Right kidney (tissue), 1 donor: ENCODE results near the gene RASGRF1.
A peak's percentile ranks its signal among the peaks of the same experiment; 100 is the strongest.

ENCODE experiments used
- DNase-seq: peaks from one replicate; pipeline ENCODE4 v3.0.0-alpha.2; 2016

Gene RASGRF1

DNA sequence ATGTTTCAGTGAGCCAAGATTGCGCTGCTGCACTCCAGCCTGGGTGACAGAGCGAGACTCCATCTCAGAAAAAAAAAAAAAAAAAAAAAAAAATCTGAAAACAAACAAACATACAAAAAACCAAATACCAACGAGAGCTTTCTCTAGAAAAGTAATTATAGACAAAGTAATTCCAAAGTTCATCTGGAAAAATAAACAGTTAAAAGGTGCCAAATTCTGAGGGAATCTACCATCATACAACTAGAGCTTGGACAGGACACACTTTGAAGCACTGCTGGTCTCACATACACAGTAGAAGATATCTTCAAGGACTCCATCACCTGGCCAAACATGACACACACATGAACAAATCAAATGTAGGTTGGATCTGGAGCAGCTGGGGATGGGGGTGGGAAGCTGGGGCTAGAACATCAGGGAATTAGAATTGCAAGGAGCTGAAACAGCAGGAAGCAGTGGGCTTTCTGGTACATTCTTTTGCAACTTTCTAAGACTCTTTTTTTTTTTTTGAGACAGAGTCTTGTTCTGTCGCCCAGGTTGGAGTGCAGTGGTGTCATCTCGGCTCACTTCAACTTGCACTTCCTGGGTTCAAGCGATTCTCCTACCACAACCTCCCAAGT lies 104.6 kb downstream of the RASGRF1 start:
- no peak for DNase-seq

DNA sequence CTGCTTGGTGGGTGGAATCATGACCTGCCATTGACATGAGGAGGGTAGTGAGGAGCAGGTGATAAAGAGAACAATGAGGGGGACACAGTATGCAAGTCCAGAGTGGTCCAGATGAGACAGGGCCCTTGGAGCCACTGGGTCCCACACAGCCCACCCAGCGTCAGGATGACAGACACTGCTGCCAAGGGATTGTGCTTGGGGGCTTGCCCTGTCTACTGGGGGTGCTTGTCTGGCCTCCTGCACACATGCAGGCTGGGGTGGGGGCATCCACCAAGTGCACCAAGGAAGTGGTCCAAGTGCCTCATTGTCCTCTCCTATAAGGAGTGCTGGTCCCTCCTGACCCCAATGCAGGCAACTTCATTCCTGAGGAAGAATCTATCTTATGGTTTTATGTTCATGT lies 106.5 kb downstream of the RASGRF1 start:
- DNase-seq: no peak

DNA sequence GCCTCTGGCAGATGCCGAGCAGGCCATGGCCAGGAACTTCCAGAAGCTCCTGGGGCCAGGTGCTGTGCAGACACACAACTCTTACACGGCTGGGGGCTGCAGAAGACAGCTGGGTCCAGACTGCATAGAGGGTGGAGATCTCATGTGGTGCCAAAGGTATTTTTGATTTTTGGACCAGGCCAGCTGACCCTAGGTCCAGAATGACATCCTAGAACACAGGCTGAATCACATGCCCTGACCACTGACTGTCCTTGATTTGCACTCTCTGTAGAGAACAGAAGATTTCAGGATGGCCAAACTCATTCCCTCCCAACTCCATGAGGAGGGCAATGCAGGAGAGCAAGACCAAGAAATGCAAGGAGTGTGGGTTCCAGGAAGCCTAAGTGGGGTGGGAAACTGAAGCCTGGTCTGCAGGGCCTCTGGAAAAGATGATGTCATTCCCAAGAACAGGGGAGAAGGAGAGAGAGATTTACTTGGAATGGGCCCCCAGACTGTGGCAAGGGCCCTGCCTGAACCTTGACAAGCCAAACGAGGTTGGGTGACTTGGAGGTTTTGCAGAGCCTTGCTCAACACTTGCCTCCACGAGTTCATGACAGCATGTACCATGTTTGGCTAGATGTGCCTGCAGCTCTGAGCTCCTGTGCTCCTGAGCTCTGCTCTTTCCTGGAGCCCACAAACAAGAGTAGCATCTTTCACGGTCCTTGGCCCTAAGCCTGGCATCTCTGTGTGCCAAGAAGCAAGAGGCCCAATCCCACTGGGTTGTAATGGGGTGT lies 107.2 kb downstream of the RASGRF1 start:
- no peak for DNase-seq

DNA sequence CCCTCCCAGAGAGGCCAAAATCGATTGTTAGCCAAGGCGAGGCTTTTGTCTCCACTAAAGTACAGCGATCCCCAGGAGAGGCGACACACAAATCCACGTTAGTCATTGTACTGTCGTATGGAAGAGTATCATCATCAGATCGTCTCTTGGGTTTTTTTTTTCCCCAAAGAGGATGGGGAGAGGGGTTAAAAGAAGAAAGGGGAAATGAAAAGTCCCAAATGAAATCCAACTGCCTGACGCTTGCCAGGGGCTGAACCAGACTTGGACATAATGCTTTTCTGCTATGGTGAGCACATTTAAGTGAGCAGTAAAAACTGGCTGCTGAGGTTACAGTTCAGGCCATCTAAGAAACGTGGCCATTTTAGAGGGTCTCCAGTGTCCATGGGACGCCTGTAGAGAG lies 107.8 kb downstream of the RASGRF1 start:
- DNase-seq: no peak

DNA sequence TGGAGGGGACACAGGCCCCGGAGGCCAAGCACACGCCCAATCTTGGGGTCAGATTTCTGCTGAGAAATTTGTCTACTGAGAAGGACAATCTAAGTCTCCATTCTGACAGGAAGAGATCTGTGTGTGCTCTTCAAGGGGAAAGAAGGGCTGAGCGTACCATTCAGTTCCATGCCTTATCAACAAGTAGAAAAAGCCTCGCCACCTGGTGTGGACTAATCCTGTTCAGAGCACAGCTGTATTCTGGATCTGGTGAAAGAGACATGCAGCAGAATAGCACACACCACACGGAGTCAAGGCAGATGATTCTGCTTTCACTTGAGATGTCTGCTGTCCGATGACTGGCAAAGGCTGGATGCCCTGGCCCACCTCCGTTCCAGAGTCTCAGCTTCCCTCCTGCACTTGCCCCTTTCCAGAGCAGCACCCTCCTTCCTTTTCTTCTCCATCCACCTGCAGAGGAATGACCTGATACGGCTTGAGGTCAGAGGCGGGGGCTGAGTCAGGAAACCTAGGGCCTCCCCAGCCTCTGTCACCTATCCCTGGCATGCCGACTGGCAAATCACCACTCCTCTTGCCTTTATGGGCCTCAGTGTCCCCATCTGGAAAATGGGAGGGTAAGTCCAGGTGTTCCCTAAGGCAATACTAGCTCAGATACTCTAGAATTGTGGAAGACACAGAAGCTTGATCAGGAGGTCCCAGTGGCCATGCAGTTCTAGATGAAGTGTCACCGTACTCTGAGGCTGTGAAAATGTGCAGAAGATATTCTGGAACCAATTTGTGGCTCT lies 108.9 kb downstream of the RASGRF1 start:
- DNase-seq: no peak

DNA sequence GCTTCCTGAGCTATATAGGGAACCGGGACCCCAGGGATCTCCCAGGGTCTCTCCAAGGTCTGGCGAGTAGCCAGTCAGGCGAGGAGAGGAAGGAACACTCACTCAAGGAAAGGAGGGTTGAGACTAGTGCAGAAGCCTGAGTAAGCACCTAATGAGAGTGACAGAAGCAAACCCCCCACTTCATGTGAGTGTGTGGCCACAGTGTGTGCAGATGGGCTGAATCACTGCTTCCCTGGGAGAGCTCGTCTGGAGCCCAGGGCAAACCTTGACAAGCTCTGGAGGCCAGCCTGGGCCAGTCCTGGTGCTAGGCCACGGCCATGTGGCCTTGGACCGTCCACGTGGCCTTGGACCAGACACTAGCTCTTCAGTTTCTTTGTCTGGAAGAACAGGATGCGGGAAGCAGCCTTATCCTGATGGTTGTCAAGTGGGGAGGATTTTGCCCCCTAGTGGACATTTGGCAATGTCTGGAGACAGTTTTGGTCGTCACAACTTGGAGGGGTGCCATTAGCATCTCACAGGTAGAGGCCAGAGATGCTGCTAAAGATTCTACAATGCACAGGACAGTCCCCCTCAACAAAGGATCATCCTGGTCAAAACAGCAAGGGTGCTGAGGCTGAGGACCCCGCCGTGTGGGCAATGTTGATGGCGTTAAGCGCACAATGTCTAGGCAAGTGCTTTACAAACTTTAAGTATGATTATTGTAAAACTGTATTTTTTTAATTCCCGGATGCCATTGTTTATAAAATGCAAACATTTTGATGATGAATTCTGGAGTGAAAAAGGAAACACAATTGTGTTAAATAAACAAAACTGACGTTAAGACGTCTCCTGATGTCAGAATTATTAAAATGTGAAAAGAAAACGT lies 110.9 kb downstream of the RASGRF1 start:
- peak; percentile 33 for DNase-seq

DNA sequence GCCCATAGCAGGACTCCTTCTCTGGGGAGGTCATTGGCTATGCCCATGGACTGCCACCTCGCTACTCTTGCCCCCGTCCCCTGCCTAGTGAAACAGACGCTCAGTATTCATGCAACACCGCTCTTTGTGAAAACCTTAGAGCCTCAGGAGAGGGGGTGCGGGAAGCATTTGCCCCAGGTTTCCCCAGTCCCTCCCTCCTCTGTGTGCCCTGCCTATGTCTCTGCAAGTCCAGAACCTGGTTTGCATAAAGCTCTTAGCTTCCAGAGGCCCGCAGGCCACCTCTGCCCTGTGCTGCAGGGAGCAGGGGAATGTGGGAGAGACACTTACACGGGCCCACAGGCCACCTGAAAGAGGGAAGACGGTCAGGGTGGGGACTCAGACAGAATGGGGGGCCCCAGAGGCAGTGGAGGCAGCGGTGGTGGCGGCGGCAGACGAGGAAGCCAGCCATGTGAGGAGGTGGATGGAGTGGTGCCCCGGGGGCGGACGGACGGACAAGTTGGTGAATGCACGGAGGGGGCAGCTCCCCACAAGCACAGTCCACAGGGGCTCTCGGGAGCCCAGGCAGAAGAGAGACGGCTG lies 111.9 kb downstream of the RASGRF1 start:
- no peak for DNase-seq

DNA sequence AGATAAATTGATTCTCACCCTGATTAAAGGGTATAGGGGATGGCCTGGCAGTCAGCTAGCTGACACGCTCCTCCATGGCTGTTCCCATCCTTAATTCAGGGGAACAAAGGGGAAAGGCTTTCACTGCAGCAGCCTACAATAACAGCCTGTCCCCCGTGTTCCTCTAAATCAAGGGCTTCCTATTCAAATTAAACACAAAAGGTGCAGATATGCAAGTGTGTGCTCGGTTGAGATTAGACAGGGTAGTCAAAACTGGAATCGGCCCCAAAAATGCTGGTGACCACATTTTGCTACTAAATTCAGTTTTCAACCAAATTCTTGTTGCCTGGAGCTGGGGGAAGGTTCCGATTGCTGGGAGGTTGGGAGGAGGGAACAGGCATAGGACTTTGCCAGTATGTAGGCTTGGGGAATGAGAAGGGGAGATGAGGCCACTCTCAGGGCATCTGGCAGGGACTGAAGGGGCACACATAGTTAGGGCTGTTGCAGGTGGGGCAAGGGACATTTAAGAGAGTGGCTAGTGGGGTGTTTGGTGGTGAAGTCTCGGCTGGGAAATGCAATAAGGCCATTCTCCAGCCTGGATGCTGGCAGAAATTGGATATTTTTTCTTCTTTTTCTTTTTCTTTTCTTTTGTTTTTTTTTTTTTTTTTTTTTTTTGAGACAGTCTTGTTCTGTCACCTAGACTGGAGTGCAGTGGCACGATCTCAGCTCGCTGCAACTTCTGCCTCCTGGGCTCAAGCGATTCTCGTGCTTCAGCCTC lies 112.8 kb downstream of the RASGRF1 start:
- no peak for DNase-seq

DNA sequence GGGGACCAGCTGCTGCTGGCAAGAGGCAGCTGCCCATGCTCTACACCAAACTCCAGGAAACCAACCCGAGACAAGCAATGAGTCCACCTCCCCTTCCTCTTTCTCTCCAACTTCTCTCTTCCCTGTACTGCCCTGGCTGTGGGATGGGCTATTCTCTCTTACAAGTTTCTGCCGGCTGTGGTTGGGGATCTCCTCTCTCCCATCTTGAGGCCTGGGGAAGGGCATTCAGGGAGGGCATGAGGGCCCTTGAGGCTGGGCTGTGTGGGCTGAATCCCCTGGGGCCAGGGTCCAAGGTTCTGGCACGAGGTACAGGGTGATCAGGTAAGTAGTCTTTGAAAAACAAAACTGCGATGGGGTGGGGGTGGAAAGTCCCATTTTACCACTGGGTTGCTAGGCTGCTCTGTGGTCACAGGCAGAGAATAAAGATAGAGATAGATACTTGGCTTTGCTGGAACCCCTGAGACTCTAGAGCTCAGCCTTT lies 113.4 kb downstream of the RASGRF1 start:
- no peak for DNase-seq

DNA sequence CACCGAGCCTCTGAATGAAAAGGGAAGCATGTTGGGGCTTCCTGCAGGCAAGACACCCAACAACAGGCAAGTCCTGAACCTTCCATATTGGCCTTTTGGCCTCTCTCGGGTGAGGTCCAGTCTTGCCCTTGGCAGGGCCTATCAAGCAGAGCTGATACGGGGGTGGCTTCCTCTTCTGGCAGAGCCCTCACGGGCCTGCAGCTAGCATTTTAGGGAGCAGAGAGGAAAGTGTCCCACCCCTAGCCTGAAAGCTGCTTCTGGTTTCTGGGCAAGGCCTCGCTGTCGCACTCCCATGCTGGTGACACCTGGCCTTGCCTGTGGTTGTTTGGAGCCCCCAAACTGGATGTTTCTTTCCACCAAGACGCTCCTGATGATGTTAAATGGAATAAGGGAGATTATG lies 113.9 kb downstream of the RASGRF1 start:
- no peak for DNase-seq

DNA sequence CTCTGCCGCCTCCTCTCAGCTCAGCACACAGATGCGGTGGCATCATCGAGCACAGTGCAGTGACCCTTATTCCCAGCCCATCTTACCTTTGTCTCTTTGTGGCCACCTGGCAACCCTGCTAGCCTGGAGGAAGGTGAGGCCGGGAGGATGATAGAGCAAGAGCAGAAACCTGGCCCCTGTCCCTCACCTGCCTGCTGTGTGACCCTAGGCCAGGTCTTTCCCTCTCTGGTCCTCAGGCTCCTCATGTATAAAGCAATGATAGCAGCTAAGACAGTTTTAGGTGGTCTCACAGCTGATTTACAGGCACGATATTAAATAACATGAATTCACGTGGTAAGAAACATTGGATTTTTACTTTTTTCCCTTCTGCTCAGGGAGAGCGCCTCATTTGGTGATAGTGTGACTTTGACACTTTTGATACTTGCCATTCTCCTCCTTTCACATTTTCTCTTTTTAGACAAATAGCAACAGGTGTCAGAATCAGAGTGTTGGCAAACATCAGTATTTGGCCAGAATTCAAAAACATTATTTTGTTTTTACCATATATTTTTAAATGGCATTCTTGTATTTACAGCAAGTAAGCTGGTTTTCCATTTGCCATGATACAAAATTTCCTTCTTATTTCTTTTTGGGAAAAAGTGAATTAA lies 116.2 kb downstream of the RASGRF1 start:
- no peak for DNase-seq

DNA sequence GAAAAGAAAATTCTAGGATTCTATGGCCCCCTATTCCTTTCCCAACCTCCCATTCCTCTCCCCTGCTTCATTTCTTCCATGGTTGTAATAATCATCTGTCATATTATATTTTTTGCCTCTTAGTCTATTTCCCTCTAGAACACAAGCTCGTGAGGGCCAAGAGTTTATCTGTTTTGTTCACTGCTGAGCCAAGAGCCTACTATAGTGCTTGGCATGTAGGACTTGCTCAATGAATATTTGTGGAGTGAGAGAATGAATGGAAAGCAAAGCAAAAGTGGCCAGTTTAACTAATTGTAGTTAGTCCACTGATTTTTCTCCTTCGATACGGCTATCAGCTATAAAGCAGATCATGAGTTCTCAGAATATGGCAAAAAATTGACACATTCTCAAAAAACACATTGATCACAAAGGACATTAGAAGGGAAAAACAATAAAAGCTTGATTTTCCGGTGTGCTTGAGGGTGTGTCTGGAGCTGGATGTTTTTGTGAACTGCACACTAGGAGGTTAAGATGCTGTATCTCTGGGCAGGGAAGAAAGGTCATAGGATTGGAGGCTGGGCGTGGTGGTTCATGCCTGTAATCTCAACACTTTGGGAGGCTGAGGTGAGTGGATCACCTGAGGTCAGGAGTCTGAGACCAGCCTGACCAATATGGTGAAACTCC lies 120.8 kb downstream of the RASGRF1 start:
- DNase-seq: no peak

DNA sequence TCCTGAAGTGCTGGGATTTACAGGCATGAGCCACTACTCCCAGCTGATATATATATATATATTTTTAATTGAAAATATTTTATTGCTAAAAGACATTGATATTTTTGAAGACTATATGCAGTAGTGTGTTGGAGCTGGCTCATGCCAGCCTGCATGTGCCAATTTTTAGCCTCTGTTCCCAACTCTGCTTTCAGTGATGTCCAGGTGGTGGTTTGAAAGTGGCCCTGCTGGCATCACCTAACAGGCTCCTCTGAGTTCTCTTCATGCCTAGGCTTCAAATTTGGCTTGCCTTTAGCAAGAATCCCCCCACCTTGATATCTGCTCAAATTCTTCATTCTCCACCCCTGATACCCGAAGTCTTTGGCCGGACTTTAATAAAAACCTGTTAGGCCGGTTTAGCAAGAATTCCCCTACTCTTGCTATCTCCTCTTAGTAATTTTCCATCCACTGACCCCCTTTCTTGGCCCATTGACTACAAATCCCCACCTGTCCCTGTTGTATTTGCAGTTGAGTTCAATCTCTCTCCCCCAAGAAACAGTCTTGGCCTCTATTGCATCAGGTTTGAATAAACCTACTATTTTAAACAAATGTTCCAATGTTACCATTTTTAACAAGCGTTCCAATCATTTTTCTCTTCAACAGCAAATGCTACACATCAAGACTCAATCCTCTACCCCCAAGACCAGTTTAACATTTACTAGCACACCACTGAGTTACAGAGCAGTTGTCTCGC lies 121.9 kb downstream of the RASGRF1 start:
- no peak for DNase-seq

DNA sequence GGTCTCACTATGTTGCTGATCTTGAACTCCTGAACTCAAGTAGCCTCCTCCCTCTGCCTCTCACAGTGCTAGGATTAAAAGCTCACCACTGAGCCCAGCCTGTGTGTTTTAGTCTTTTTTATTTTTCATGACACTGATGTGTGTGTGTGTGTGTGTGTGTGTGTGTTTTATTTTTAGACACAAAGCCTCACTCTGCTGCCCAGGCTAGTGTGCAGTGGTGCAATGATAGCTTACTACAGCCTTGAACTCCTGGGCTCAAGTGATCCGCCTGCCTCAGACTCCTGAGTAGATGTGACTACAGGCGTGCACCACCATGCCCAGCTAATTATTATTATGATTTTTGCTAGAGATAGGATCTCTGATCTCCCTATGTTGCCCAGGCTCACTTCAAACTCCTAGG lies 122.5 kb downstream of the RASGRF1 start:
- no peak for DNase-seq

DNA sequence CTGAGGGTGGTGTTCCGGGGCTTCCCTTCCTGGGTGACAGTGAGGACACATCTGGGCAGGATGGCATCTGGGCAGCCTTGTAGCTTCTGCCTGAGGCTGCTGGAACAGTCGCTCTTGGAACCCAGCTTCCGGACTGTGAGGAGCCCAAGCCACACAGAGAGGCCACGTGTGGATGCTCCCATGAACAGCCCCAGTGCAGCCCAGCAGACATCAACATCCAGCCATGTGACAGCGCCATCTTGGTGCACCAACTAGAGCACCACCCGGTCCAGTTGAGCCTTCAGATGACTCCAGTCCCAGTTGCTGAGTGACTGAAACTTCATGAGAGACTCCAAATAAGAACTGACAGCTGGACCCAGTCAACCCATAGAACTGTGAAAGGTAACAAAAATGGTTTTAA lies 130.3 kb downstream of the RASGRF1 start:
- DNase-seq: no peak

DNA sequence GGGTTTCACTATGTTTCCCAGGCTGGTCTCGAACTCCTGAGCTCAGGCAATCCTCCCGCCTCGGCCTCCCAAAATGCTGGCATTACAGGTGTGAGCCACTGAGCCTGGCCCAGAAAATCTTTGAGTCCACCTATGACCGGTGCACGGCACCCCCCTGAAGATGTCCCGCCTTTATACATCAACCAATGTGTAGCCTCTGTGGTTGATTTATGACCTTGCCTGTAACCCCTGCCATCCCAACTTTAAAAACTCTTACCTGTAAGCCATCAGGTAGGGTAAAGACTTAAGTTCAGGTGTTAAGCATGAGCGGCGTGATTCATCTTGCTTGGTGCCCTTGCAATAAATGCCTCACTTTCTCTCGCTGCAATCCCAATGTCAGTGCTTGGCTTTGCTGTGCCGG lies 131.2 kb downstream of the RASGRF1 start:
- DNase-seq: no peak

DNA sequence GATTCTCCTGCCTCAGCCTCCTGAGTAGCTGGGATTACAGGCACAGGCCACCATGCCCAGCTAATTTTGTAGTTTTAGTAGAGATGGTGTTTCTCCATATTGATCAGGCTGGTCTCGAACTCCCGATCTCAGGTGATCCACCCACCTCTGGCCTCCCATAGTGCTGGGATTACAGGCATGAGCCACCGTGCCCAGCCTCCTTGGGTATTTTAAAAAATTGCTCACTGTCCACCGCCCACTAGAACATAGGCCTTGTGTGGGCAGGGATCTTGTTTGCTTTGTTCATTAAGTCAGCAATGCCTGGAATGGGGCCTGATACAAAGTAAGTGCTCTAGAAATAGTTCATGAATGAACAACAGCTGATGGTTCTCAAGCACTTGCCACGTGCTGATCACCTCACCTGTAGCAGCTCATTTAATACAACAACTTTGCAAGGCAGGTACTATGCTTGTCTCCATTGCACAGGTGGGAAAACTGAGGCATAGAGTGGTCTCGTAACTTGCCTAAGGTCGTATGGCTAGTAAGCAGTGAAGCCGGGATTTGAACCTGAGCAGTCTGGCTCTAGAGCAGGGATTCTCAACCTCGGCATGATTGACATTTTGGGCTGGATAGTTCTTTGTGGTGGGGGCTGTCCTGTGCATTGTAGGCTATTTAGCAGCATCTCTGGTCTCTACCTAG lies 133.0 kb downstream of the RASGRF1 start:
- DNase-seq: no peak

DNA sequence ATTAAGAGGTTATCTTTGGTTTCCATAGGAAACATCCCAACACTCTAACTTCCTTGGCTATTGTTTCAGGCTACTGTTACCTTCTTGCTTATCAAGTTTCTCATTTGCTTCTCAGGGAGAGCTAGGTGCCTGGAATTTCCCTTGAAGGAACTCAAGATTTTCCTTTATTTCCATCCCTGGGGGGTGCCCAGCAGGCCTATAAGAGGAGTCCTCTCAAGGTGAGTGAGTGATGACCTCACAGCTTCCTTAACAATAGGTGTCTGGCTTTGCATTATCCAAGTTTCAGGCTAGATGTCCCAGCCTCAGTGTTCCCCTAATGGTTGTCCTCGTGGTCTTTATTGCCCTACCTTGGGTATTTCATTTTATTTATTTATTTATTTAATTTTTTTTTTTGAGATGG lies 133.6 kb downstream of the RASGRF1 start:
- no peak for DNase-seq

DNA sequence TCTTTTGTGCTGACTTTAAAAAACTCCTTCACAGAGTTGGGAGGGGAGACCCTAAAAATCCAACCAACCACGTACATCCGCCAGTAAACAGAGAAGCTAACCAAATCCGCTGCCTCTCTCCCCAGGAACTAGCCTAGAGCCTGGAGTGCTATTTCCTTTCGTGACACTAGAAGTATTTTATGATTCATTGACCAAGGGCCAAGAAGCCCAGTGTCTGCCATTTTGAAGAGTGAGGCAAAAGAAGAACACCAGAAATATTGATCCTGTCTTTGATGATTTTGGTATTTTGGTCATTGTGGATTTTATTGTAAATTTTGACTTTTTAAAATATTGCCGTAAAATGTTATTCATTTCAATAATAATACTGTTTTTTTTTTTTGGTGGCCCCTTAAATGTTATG lies 135.2 kb downstream of the RASGRF1 start:
- no peak for DNase-seq
